ENCODE results near the gene GLUL. TPM values are rescaled to one million over a fixed set of nuclear protein-coding genes. Genes with fewer than 3 reads are reported as not detected.

The GLUL gene
- total and polyA plus RNA-seq, 2 of the 4 experiments (the other 2 are of a cell fraction): 131 to 385 TPM

GRCh38 chr1:182386980-182387379, 4.6 kb downstream of the GLUL start:
- in situ Hi-C loops (cut with MboI; ENCODE audit: low sequenced_read_pairs): no loop called here
- no peaks in the 10 kb centered on the region for H3K9me3 ChIP-seq (ENCODE audit: control insufficient read depth, insufficient read depth, low read length)
- DNase-seq (no peak), ATAC-seq (ENCODE audit: low read depth) (no peak)
- H3K56ac ChIP-seq (ENCODE audit: extremely low read depth, insufficient read depth, low read length): no peak overlapping the region
- H2AK9ac ChIP-seq (replicated peaks; ENCODE audit: low read depth, low read length, poor library complexity): no peak overlapping the region
- no peak overlapping the region for H3K9ac ChIP-seq (ENCODE audit: low read depth, low read length)
- no peak overlapping the region for H2BK5ac ChIP-seq (ENCODE audit: low read depth, low read length, poor library complexity, severe bottlenecking)
- ChIA-PET POLR2A (ENCODE audit: unreplicated experiment) (no interaction called here), CTCF (interaction anchor here (1.2 kb wide), 1 partner anchor 244 kb away, joined by 4 read pairs; no protein-coding TSS in a partner anchor)
- no peak overlapping the region for H2AK5ac ChIP-seq (ENCODE audit: low read depth, low read length)
- H3K14ac ChIP-seq (replicated peaks; ENCODE audit: low read depth, low read length): no peak overlapping the region
- H4K8ac ChIP-seq (ENCODE audit: low read depth in 2 of 2, low read length in 2 of 2): no peak overlapping the region
- no peak overlapping the region for H3K4me3 ChIP-seq (ENCODE audit: insufficient read depth, low read depth, low read length)
- no peak overlapping the region for H3K23ac ChIP-seq (ENCODE audit: low read depth, low read length)
- intact Hi-C loops (cut with micrococcal nuclease): no loop called here
- H2BK120ac ChIP-seq (ENCODE audit: low read depth, low read length): no peak overlapping the region
- peaks cover 52% of the 10 kb centered on the region for H3K36me3 ChIP-seq (ENCODE audit: control insufficient read depth, insufficient read depth, low read length)
- H3K4me1 ChIP-seq (ENCODE audit: control insufficient read depth, insufficient read depth, low read length): no peaks in the 10 kb centered on the region; the same call in none of the 2 replicates
- H3K9me1 ChIP-seq (ENCODE audit: insufficient read depth, low read length): peaks cover 13% of the 10 kb centered on the region; the same call in 1 of the 2 replicates
- TF ChIP-seq MAFK (IDR thresholded peaks at IDR 0.05; ENCODE audit: low read depth, low read length) (no peak), RFX5 (IDR thresholded peaks at IDR 0.05; ENCODE audit: low read depth, low read length) (no peak), BHLHE40 (IDR thresholded peaks at IDR 0.05; ENCODE audit: low read depth, low read length) (no peak), CEBPB (IDR thresholded peaks at IDR 0.05; ENCODE audit: low read depth, low read length) (no peak), RCOR1 (IDR thresholded peaks at IDR 0.05; ENCODE audit: insufficient replicate concordance, low read length) (no peak), MXI1 (IDR thresholded peaks at IDR 0.05; ENCODE audit: borderline replicate concordance, low read depth, low read length) (no peak), MAZ (IDR thresholded peaks at IDR 0.05; ENCODE audit: borderline replicate concordance, low read depth, low read length) (no peak), CHD1 (IDR thresholded peaks at IDR 0.05; ENCODE audit: low read depth, low read length) (no peak)
- TF ChIP-seq, protein P1, sequence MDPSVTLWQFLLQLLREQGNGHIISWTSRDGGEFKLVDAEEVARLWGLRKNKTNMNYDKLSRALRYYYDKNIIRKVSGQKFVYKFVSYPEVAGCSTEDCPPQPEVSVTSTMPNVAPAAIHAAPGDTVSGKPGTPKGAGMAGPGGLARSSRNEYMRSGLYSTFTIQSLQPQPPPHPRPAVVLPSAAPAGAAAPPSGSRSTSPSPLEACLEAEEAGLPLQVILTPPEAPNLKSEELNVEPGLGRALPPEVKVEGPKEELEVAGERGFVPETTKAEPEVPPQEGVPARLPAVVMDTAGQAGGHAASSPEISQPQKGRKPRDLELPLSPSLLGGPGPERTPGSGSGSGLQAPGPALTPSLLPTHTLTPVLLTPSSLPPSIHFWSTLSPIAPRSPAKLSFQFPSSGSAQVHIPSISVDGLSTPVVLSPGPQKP (IDR thresholded peaks at IDR 0.05; ENCODE audit: borderline replicate concordance, low read depth, low read length): no peak
- H2BK20ac ChIP-seq (ENCODE audit: low read depth, low read length): no peak overlapping the region
- no peak overlapping the region for H3K18ac ChIP-seq (ENCODE audit: low read depth, low read length)
- no CpG with 5 or more reads among the region's 5 CpGs for WGBS, 2 experiments (ENCODE audit: extremely low coverage in 2 of 2, insufficient read length in 1 of 2)
- BruUV-seq (replicated peaks): no TSS peak
- H2BK15ac ChIP-seq (ENCODE audit: low read depth, low read length): no peak overlapping the region
- peaks cover 8 to 32% of the 10 kb centered on the region in 2 experiments for H3K79me1 ChIP-seq (ENCODE audit: low read depth in 1 of 2, low read length in 2 of 2)
- H3K27ac ChIP-seq (ENCODE audit: insufficient read depth, low read length): no peak overlapping the region
- no peak overlapping the region for H2AFZ ChIP-seq (replicated peaks; ENCODE audit: low read length, poor library complexity)
- no peak overlapping the region for H3K4ac ChIP-seq (ENCODE audit: low read depth, low read length)
- no peaks in the 10 kb centered on the region for H3K27me3 ChIP-seq (ENCODE audit: control insufficient read depth, insufficient read depth, low read length)
- dilution Hi-C loops (cut with HindIII; ENCODE audit: low sequenced_read_pairs, unreplicated experiment): no loop called here
- peaks cover 27% of the 10 kb centered on the region for H4K20me1 ChIP-seq (ENCODE audit: insufficient read depth, low read length)
- H4K91ac ChIP-seq (ENCODE audit: insufficient read depth, low read depth, low read length): no peak overlapping the region
- H4K5ac ChIP-seq (ENCODE audit: low read depth, low read length): no peak overlapping the region
- H3K4me2 ChIP-seq (ENCODE audit: low read depth, low read length): no peak overlapping the region
